Gastrocnemius medialis (tissue), 4 donors: Measurements from ENCODE around the gene LATS1. TPM values are rescaled to one million over a fixed set of nuclear protein-coding genes. Genes with fewer than 3 reads are reported as not detected.
A peak's percentile ranks its signal among the peaks of the same experiment; 100 is the strongest.

Experiments used
- ATAC-seq, 2 donors: fragments of 150-250 bp; one replicate each; pipeline ENCODE4 v1.9.1; 2016
- DNase-seq, 2 donors: peaks; one replicate each; pipeline ENCODE4 v3.0.0-alpha.2; 2019
- H3K27ac ChIP-seq, 4 donors: fragments of 200-600 bp; sonication (generic); 1 replicate in 1 of 4; 2 replicates in 3 of 4; pipeline ENCODE4 v1.5.1; 2016 to 2018; ENCODE audit warnings: mild to moderate bottlenecking in 2 of 4, moderate library complexity in 1 of 4
- H3K27me3 ChIP-seq, 3 donors: fragments of 200-600 bp; sonication (generic) in 2 of 3; 1 replicate in 1 of 3; 2 replicates in 2 of 3; pipeline versions ENCODE4 v1.5.1 to v1.6.0; 2016 to 2019; ENCODE audit warnings: mild to moderate bottlenecking in 1 of 3, moderate library complexity in 1 of 3
- H3K36me3 ChIP-seq, 2 donors: fragments of 200-600 bp; sonication (generic) in 1 of 2; one replicate each; pipeline ENCODE4 v1.5.1; 2017 to 2018
- H3K4me1 ChIP-seq, 2 donors: fragments of 200-600 bp; sonication (generic) in 1 of 2; one replicate each; pipeline ENCODE4 v1.5.1; 2016 to 2017; ENCODE audit warnings: mild to moderate bottlenecking in 2 of 2
- H3K4me3 ChIP-seq, 4 donors: fragments of 200-600 bp; sonication (generic) in 3 of 4; 1 replicate in 1 of 4; 2 replicates in 3 of 4; pipeline ENCODE4 v1.5.1; 2016 to 2019; ENCODE audit warnings: mild to moderate bottlenecking in 2 of 4
- H3K9me3 ChIP-seq, 3 donors: fragments of 200-600 bp; sonication (generic) in 2 of 3; 1 replicate in 1 of 3; 2 replicates in 2 of 3; pipeline ENCODE4 v1.5.1; 2016 to 2019
- POLR2A ChIP-seq, 2 donors: fragments of 450-650 bp; IDR thresholded peaks; one replicate each; pipeline ENCODE4 v1.6.1; 2017; ENCODE audit warnings: antibody characterized with exemption in 2 of 2, mild to moderate bottlenecking in 2 of 2, moderate library complexity in 2 of 2
- in situ Hi-C, 4 donors: fragments of 200-750 bp; cut with MboI; loops; one replicate each; pipeline versions ENCODE4 v1.15.0 to v1.8.0; 2017; ENCODE audit warnings: low sequenced_read_pairs in 4 of 4
- intact Hi-C: fragments of 100-400 bp; cut with DNase I; formaldehyde crosslinking; loops from one replicate; pipeline ENCODE4 v1.15.1; 2023; ENCODE audit warnings: low total_unique reads
- total RNA-seq, 4 donors: library from RNA; depleted of rRNA; stranded (reverse); fragments of >200 nt; gene quantifications; one replicate each; pipeline versions ENCODE4 v1.1.0 to v1.2.3, GENCODE V29; 2016
- TF ChIP-seq, protein P1 (sequence below), 5 experiments: fragments of 450-650 bp in 3 of 5; fragments of 200-600 bp in 2 of 5; sonication (generic) in 2 of 5; IDR thresholded peaks in 4 of 5; conservative IDR thresholded peaks in 1 of 5; 1 replicate in 4 of 5; 2 replicates in 1 of 5; pipeline ENCODE4 v1.5.1; 2016 to 2019; ENCODE audit warnings: antibody characterized with exemption in 5 of 5, mild to moderate bottlenecking in 3 of 5, moderate library complexity in 3 of 5

The LATS1 gene
- total RNA-seq, 4 donors from 2014 or later = 6.3 to 21.8 (median 14.4) TPM

DNA sequence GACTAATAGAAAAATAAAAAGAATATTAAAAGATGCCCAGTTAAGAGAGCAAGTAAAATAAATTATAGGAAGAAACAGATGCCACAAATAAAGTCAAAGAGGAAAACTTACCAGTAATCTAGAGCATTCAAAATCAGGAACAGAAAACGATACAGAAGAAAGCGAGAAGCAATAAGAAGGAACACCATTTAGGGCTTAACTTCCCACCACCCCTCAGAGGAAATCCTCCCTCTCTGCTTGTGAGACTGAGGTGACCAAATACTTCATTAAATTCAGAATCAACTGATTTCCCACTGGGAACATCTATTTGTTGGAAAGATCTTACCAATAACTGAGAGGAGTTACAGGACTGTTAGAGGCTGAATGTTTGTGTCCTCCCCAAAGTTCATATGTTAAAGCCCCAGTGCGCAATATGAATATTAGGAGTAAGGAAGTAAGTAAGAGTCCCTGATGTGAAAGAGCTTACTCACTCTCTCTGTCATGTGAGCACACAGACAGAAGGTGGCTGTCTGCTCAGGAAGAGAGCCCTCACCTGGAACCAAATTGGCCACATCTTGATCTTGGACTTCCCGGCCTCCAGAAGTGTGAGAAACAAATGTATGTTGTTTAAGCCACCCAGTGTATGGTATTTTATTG lies 88.9 kb downstream of the LATS1 start:
- peaks cover 0 to 10% of the 10 kb centered on the region in 2 donors for H3K36me3 ChIP-seq
- TF ChIP-seq, protein P1, sequence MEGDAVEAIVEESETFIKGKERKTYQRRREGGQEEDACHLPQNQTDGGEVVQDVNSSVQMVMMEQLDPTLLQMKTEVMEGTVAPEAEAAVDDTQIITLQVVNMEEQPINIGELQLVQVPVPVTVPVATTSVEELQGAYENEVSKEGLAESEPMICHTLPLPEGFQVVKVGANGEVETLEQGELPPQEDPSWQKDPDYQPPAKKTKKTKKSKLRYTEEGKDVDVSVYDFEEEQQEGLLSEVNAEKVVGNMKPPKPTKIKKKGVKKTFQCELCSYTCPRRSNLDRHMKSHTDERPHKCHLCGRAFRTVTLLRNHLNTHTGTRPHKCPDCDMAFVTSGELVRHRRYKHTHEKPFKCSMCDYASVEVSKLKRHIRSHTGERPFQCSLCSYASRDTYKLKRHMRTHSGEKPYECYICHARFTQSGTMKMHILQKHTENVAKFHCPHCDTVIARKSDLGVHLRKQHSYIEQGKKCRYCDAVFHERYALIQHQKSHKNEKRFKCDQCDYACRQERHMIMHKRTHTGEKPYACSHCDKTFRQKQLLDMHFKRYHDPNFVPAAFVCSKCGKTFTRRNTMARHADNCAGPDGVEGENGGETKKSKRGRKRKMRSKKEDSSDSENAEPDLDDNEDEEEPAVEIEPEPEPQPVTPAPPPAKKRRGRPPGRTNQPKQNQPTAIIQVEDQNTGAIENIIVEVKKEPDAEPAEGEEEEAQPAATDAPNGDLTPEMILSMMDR (IDR thresholded peaks at IDR 0.05 in 4 of 5, conservative IDR thresholded peaks at IDR 0.05 in 1 of 5) = no peak
- no peak for TF ChIP-seq POLR2A (IDR thresholded peaks at IDR 0.05)
- H3K4me1 ChIP-seq = no peaks in the 10 kb centered on the region
- ATAC-seq (no peak), DNase-seq (no peak)
- H3K4me3 ChIP-seq = no peak overlapping the region
- no peak overlapping the region for H3K27ac ChIP-seq
- intact Hi-C loops = no loop called here
- no peaks in the 10 kb centered on the region for H3K27me3 ChIP-seq
- no peaks in the 10 kb centered on the region for H3K9me3 ChIP-seq
- in situ Hi-C loops = no loop called here

DNA sequence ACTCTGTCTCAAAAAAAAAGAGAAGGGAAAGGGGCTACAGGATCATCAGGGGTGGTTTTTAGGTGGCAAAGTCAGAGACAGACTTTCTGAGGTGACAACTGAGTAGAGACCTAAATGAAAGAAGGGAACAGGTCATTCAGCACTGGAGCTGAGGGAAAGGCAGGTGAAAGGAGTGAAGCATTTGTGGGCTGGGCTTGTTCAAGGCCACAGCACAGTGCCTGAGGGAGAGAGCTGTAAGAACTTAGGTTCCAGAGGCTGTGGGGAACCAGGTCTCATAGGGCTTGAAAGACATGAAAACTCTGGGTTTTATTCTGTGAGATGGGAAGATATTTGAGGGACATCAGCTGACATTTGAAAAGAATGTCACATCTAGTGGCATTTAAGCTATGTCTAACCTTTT lies 90.2 kb downstream of the LATS1 start:
- no peaks in the 10 kb centered on the region for H3K4me1 ChIP-seq
- H3K27ac ChIP-seq = no peak overlapping the region
- no peaks in the 10 kb centered on the region for H3K27me3 ChIP-seq
- in situ Hi-C loops (no loop called here), intact Hi-C loops (no loop called here)
- H3K9me3 ChIP-seq = no peaks in the 10 kb centered on the region
- no peak for DNase-seq
- ATAC-seq = no peak
- TF ChIP-seq, protein P1 (IDR thresholded peaks at IDR 0.05 in 4 of 5, conservative IDR thresholded peaks at IDR 0.05 in 1 of 5) = no peak
- no peak for TF ChIP-seq POLR2A (IDR thresholded peaks at IDR 0.05)
- H3K4me3 ChIP-seq = no peak overlapping the region
- H3K36me3 ChIP-seq = peaks cover 0 to 19% of the 10 kb centered on the region in 2 donors

DNA sequence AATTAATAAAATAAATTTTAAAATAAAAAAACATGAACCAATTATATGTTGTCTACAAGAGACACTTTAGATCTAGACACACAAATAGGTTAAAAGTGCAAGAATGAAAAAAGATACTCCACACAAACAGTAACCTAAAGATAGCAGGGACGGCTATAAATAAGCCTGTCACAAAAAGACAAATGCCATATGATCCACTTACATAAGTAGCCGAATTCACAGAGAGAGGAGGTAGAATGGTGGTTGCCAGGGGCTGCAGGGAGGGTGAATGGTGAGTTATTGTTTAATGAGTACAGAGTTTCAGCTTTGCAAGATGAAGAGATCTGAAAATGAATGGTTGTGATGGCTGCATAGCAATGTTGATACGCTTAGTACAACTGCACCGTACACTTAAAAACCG lies 102.1 kb downstream of the LATS1 start:
- peaks cover 0 to 10% (median 0%) of the 10 kb centered on the region in 3 donors for H3K9me3 ChIP-seq
- H3K4me1 ChIP-seq = peaks cover 11% of the 10 kb centered on the region in 2 donors
- intact Hi-C loops = no loop called here
- peaks cover 0 to 18% of the 10 kb centered on the region in 2 donors for H3K36me3 ChIP-seq
- H3K4me3 ChIP-seq = no peak overlapping the region
- no peak for DNase-seq
- no peaks in the 10 kb centered on the region for H3K27me3 ChIP-seq
- H3K27ac ChIP-seq = peak overlapping the region; percentile 15 to 65 (median 39)
- peak; percentile 39 to 81 for ATAC-seq
- TF ChIP-seq POLR2A (IDR thresholded peaks at IDR 0.05) = no peak
- TF ChIP-seq, protein P1 (IDR thresholded peaks at IDR 0.05 in 4 of 5, conservative IDR thresholded peaks at IDR 0.05 in 1 of 5) = no peak
- in situ Hi-C loops = no loop called here

DNA sequence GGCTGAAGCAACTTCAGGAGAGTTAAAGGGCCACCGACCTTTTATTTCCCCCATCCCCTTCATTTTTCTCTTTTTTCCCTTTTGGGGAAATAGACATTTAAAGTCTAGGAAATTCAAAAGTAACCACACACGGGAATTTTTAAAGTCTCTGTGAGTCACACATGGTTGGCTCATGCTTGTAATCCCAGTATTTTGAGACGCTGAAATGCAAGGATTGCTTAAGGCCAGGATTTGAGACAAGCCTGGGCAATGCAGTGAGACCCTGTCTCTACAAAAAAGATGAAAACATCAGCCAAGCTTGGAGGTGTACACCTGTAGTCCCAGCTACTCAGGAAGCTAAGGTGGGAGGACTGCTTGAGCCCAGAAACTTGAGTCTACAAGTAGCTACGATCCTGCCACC lies 103.6 kb downstream of the LATS1 start:
- intact Hi-C loops = no loop called here

More for the DNA sequence above, 103.6 kb downstream of the LATS1 start:
- no peak for TF ChIP-seq POLR2A (IDR thresholded peaks at IDR 0.05)
- TF ChIP-seq, protein P1 (IDR thresholded peaks at IDR 0.05 in 4 of 5, conservative IDR thresholded peaks at IDR 0.05 in 1 of 5) = no peak
- Histone ChIP-seq H3K9me3 (peaks cover 0 to 10% (median 0%) of the 10 kb centered on the region in 3 donors), H3K4me3 (no peak overlapping the region), H3K4me1 (peaks cover 11 to 14% of the 10 kb centered on the region in 2 donors), H3K36me3 (peaks cover 0 to 15% of the 10 kb centered on the region in 2 donors), H3K27me3 (no peaks in the 10 kb centered on the region), H3K27ac (no peak overlapping the region)
- DNase-seq = no peak
- ATAC-seq = no peak
- in situ Hi-C loops = no loop called here
